ENCODE data around the gene PSTPIP2.

The PSTPIP2 gene

GRCh38 chr18:46010050-46010449 lies 62.0 kb downstream of the PSTPIP2 start:
- H3K4me2 ChIP-seq (ENCODE audit: low read depth, low read length, poor library complexity, severe bottlenecking), result no peak overlapping the region
- no peak overlapping the region for H3K4me3 ChIP-seq (ENCODE audit: low read length, poor library complexity, severe bottlenecking)
- H3K36me3 ChIP-seq (ENCODE audit: insufficient read depth, low read length), result no peaks in the 10 kb centered on the region
- H2AFZ ChIP-seq (ENCODE audit: low read length), result no peak overlapping the region
- H3K9me3 ChIP-seq (ENCODE audit: insufficient read depth, low read depth, low read length), result no peaks in the 10 kb centered on the region
- H3K9ac ChIP-seq (ENCODE audit: low read depth, low read length, poor library complexity, severe bottlenecking), result no peak overlapping the region
- no peaks in the 10 kb centered on the region for H3K9me2 ChIP-seq (replicated peaks; ENCODE audit: low read depth, low read length)
- H4K20me1 ChIP-seq (ENCODE audit: insufficient read depth, low read length, poor library complexity, severe bottlenecking), result no peaks in the 10 kb centered on the region
- no peaks in the 10 kb centered on the region for H3K4me1 ChIP-seq (ENCODE audit: insufficient read depth, low read length, poor library complexity, severe bottlenecking)
- no peaks in the 10 kb centered on the region for H3F3A ChIP-seq (ENCODE audit: low read depth)
- H3K27me3 ChIP-seq (ENCODE audit: insufficient read depth, low read length, poor library complexity, severe bottlenecking), result no peaks in the 10 kb centered on the region
- no peaks in the 10 kb centered on the region for H3K79me2 ChIP-seq (ENCODE audit: insufficient read depth, low read length)
- TF ChIP-seq EZH2phosphoT487 (IDR thresholded peaks at IDR 0.05; ENCODE audit: borderline replicate concordance) (no peak), CTCF (conservative IDR thresholded peaks at IDR 0.05; ENCODE audit: low read length) (no peak)

GRCh38 chr18:46009125-46009840 lies 62.8 kb downstream of the PSTPIP2 start:
- Histone ChIP-seq H3K79me2 (ENCODE audit: insufficient read depth, low read length) (no peaks in the 10 kb centered on the region), H4K20me1 (ENCODE audit: insufficient read depth, low read length, poor library complexity, severe bottlenecking) (no peaks in the 10 kb centered on the region), H3F3A (ENCODE audit: low read depth) (no peaks in the 10 kb centered on the region), H3K4me2 (ENCODE audit: low read depth, low read length, poor library complexity, severe bottlenecking) (no peak overlapping the region), H3K9ac (ENCODE audit: low read depth, low read length, poor library complexity, severe bottlenecking) (no peak overlapping the region), H3K9me2 (replicated peaks; ENCODE audit: low read depth, low read length) (no peaks in the 10 kb centered on the region), H3K4me1 (ENCODE audit: insufficient read depth, low read length, poor library complexity, severe bottlenecking) (no peaks in the 10 kb centered on the region), H3K9me3 (ENCODE audit: insufficient read depth, low read depth, low read length) (no peaks in the 10 kb centered on the region), H2AFZ (ENCODE audit: low read length) (no peak overlapping the region), H3K36me3 (ENCODE audit: insufficient read depth, low read length) (no peaks in the 10 kb centered on the region), H3K27me3 (ENCODE audit: insufficient read depth, low read length, poor library complexity, severe bottlenecking) (no peaks in the 10 kb centered on the region), H3K4me3 (ENCODE audit: low read length, poor library complexity, severe bottlenecking) (no peak overlapping the region)
- TF ChIP-seq CTCF (conservative IDR thresholded peaks at IDR 0.05; ENCODE audit: low read length) (no peak), EZH2phosphoT487 (IDR thresholded peaks at IDR 0.05; ENCODE audit: borderline replicate concordance) (no peak)

GRCh38 chr18:46008531-46008930 lies 63.5 kb downstream of the PSTPIP2 start:
- H3K9ac ChIP-seq (ENCODE audit: low read depth, low read length, poor library complexity, severe bottlenecking), result no peak overlapping the region
- no peaks in the 10 kb centered on the region for H3K27me3 ChIP-seq (ENCODE audit: insufficient read depth, low read length, poor library complexity, severe bottlenecking)
- no peak overlapping the region for H2AFZ ChIP-seq (ENCODE audit: low read length)
- no peaks in the 10 kb centered on the region for H3K36me3 ChIP-seq (ENCODE audit: insufficient read depth, low read length)
- no peaks in the 10 kb centered on the region for H3K79me2 ChIP-seq (ENCODE audit: insufficient read depth, low read length)
- H3K4me2 ChIP-seq (ENCODE audit: low read depth, low read length, poor library complexity, severe bottlenecking), result no peak overlapping the region
- no peaks in the 10 kb centered on the region for H3K9me3 ChIP-seq (ENCODE audit: insufficient read depth, low read depth, low read length)
- no peaks in the 10 kb centered on the region for H3K4me1 ChIP-seq (ENCODE audit: insufficient read depth, low read length, poor library complexity, severe bottlenecking)
- H3K4me3 ChIP-seq (ENCODE audit: low read length, poor library complexity, severe bottlenecking), result no peak overlapping the region
- H3F3A ChIP-seq (ENCODE audit: low read depth), result no peaks in the 10 kb centered on the region
- no peaks in the 10 kb centered on the region for H3K9me2 ChIP-seq (replicated peaks; ENCODE audit: low read depth, low read length)
- no peaks in the 10 kb centered on the region for H4K20me1 ChIP-seq (ENCODE audit: insufficient read depth, low read length, poor library complexity, severe bottlenecking)
- TF ChIP-seq CTCF (conservative IDR thresholded peaks at IDR 0.05; ENCODE audit: low read length), result no peak
